IMR-90 (cell line): ENCODE results near the gene SLC9A1.

Source experiments
- BHLHE40 ChIP-seq: fragments of 150-350 bp; IDR thresholded peaks from 2 replicates; pipeline ENCODE4 v1.6.1; 2016; ENCODE audit warnings: mild to moderate bottlenecking, low read depth, low read length
- CEBPB ChIP-seq: IDR thresholded peaks from 2 replicates; pipeline ENCODE4 v1.6.1; 2012; ENCODE audit warnings: low read depth, low read length, improper control_type of control experiment
- FOS ChIP-seq: fragments of 150-350 bp; IDR thresholded peaks from 2 replicates; pipeline ENCODE4 v1.6.1; 2016; ENCODE audit warnings: low read depth, low read length
- MAFK ChIP-seq: IDR thresholded peaks from 2 replicates; pipeline ENCODE4 v1.6.1; 2012; ENCODE audit warnings: low read depth, low read length, improper control_type of control experiment
- MXI1 ChIP-seq: IDR thresholded peaks from 2 replicates; pipeline ENCODE4 v1.6.1; 2012; ENCODE audit warnings: low read depth, mild to moderate bottlenecking, low read length, moderate library complexity, borderline replicate concordance
- POLR2A ChIP-seq: IDR thresholded peaks from 2 replicates; pipeline ENCODE4 v1.6.1; 2012; ENCODE audit warnings: mild to moderate bottlenecking, low read depth, low read length
- RAD21 ChIP-seq: IDR thresholded peaks from 2 replicates; pipeline ENCODE4 v1.6.1; 2012; ENCODE audit warnings: low read length, improper control_type of control experiment
- RCOR1 ChIP-seq: IDR thresholded peaks from 2 replicates; pipeline ENCODE4 v1.6.1; 2012; ENCODE audit warnings: mild to moderate bottlenecking, low read length, improper control_type of control experiment; ENCODE audit not compliant: insufficient replicate concordance
- RFX5 ChIP-seq: IDR thresholded peaks from 2 replicates; pipeline ENCODE4 v1.8.0; 2012; ENCODE audit warnings: low read depth, mild to moderate bottlenecking, low read length, moderate library complexity
- SMC3 ChIP-seq: fragments of 150-350 bp; IDR thresholded peaks from 2 replicates; pipeline ENCODE4 v1.6.1; 2016; ENCODE audit warnings: low read depth, mild to moderate bottlenecking, antibody characterized with exemption, low read length, moderate library complexity
- TF ChIP-seq, protein P1 (sequence below): conservative IDR thresholded peaks from 2 replicates; pipeline ENCODE4 v1.5.1; 2012; ENCODE audit warnings: mild to moderate bottlenecking, low read depth, low read length, improper control_type of control experiment
- TF ChIP-seq, protein P2 (sequence below): fragments of 150-350 bp; IDR thresholded peaks from 2 replicates; pipeline ENCODE4 v1.6.1; 2017; ENCODE audit warnings: mild to moderate bottlenecking, antibody characterized with exemption, low read length, low read depth

DNA sequence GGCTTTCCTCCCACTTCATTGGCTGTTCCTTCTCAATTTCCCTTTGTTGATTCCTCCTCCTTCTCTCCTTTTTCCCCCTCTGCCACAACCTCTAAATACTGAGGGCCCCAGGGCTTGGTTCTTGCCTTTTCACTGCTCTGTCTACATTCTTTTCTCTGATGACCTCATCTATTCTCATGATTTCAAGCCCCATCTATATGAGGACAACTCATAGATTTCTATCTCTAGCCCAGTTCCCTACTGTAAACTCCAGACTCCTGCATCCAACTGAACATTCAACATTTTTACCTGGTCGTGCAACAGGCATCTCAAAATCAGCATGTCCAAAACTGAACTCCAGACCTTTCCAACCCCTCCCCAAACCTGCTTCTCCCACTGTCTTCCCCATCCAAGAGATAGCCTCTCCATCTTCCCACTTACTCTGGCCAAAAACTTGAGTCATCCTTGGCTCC, 11.5 kb upstream of the SLC9A1 start:
- TF ChIP-seq, protein P1, sequence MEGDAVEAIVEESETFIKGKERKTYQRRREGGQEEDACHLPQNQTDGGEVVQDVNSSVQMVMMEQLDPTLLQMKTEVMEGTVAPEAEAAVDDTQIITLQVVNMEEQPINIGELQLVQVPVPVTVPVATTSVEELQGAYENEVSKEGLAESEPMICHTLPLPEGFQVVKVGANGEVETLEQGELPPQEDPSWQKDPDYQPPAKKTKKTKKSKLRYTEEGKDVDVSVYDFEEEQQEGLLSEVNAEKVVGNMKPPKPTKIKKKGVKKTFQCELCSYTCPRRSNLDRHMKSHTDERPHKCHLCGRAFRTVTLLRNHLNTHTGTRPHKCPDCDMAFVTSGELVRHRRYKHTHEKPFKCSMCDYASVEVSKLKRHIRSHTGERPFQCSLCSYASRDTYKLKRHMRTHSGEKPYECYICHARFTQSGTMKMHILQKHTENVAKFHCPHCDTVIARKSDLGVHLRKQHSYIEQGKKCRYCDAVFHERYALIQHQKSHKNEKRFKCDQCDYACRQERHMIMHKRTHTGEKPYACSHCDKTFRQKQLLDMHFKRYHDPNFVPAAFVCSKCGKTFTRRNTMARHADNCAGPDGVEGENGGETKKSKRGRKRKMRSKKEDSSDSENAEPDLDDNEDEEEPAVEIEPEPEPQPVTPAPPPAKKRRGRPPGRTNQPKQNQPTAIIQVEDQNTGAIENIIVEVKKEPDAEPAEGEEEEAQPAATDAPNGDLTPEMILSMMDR, result no peak
- TF ChIP-seq POLR2A (no peak), RCOR1 (no peak), MXI1 (no peak), RAD21 (no peak), CEBPB (no peak), SMC3 (no peak), RFX5 (no peak), BHLHE40 (no peak), MAFK (no peak), FOS (no peak)
- TF ChIP-seq, protein P2, sequence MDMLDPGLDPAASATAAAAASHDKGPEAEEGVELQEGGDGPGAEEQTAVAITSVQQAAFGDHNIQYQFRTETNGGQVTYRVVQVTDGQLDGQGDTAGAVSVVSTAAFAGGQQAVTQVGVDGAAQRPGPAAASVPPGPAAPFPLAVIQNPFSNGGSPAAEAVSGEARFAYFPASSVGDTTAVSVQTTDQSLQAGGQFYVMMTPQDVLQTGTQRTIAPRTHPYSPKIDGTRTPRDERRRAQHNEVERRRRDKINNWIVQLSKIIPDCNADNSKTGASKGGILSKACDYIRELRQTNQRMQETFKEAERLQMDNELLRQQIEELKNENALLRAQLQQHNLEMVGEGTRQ, result no peak
